HG02884 (cell line): ENCODE results near the gene MRPS11.
"Not testable (repeated sequence)": the region's sequence is repeated elsewhere in the genome, so short reads cannot be mapped to it uniquely, and the experiment has no call there.

ENCODE experiments used
- ATAC-seq: cut with Tn5 transposase; IDR thresholded peaks from one replicate; pipeline ENCODE4 v1.9.1; 2021; ENCODE audit warnings: mild to moderate bottlenecking, moderate library complexity; ENCODE audit not compliant: unreplicated experiment

MRPS11 gene

GRCh38 chr15:88454867-88455810 lies 12.4 kb upstream of the MRPS11 start:
- no peak for ATAC-seq

- ATAC-seq = no peak
Observed at GRCh38 chr15:88456733-88457132, 10.8 kb upstream of the MRPS11 start.

GRCh38 chr15:88463870-88464532 lies 3.5 kb upstream of the MRPS11 start:
- no peak for ATAC-seq

GRCh38 chr15:88465633-88466224 lies 1.8 kb upstream of the MRPS11 start:
- no peak for ATAC-seq

GRCh38 chr15:88467935-88468528 lies 524 bp downstream of the MRPS11 start:
- ATAC-seq = no peak

- ATAC-seq = not testable (repeated sequence)
Observed at GRCh38 chr15:88468721-88469120, 1.2 kb downstream of the MRPS11 start.

- no peak for ATAC-seq
Observed at GRCh38 chr15:88469321-88469720, 1.8 kb downstream of the MRPS11 start.

GRCh38 chr15:88470625-88471372 lies 3.3 kb downstream of the MRPS11 start:
- no peak for ATAC-seq

- ATAC-seq = no peak
Observed at GRCh38 chr15:88472225-88472624, 4.7 kb downstream of the MRPS11 start.

GRCh38 chr15:88473661-88474293 lies 6.3 kb downstream of the MRPS11 start:
- ATAC-seq = not testable (repeated sequence)

- no peak for ATAC-seq
Observed at GRCh38 chr15:88476635-88477060, 9.1 kb downstream of the MRPS11 start.

- no peak for ATAC-seq
Observed at GRCh38 chr15:88477126-88477525, 9.6 kb downstream of the MRPS11 start.

- no peak for ATAC-seq
Observed at GRCh38 chr15:88477904-88478303, 10.4 kb downstream of the MRPS11 start.

- no peak for ATAC-seq
Observed at GRCh38 chr15:88479169-88479568, 11.7 kb downstream of the MRPS11 start.

GRCh38 chr15:88480981-88481380 lies 13.5 kb downstream of the MRPS11 start:
- ATAC-seq = no peak

- ATAC-seq = no peak
Observed at GRCh38 chr15:88482263-88482662, 14.8 kb downstream of the MRPS11 start.

- ATAC-seq = no peak
Observed at GRCh38 chr15:88484682-88485331, 17.3 kb downstream of the MRPS11 start.

GRCh38 chr15:88487178-88487795 lies 19.8 kb downstream of the MRPS11 start:
- ATAC-seq = no peak
